Smooth muscle cell (in vitro differentiated cells): ENCODE measurements around the gene KCNK3. TPM values are rescaled to one million over a fixed set of nuclear protein-coding genes. Genes with fewer than 3 reads are reported as not detected.

Experiments used
- DNase-seq: peaks from one replicate; lab custom pipeline; 2025; ENCODE audit not compliant: unreplicated experiment; lab: John Stamatoyannopoulos, UW
- H2AFZ ChIP-seq: fragments of 200-600 bp; sonication (generic); 2 replicates; pipeline ENCODE4 v1.6.0; 2016; ENCODE audit warnings: antibody characterized with exemption, low read depth, mild to moderate bottlenecking
- H3F3A ChIP-seq: fragments of 200-600 bp; sonication (generic); 2 replicates; pipeline ENCODE4 v1.6.0; 2017; ENCODE audit warnings: antibody characterized with exemption, low read depth
- H3K27ac ChIP-seq: fragments of 200-600 bp; sonication (generic); 2 replicates; pipeline ENCODE4 v1.5.1; 2016; ENCODE audit warnings: low read depth, mild to moderate bottlenecking
- H3K27me3 ChIP-seq: fragments of 200-600 bp; sonication (generic); 2 replicates; pipeline ENCODE4 v1.6.1; 2016; ENCODE audit warnings: low read depth, mild to moderate bottlenecking
- H3K36me3 ChIP-seq: fragments of 200-600 bp; sonication (generic); 2 replicates; pipeline ENCODE4 v1.5.1; 2016; ENCODE audit warnings: low read depth
- H3K4me1 ChIP-seq: fragments of 200-600 bp; sonication (generic); 2 replicates; pipeline ENCODE4 v1.5.1; 2016; ENCODE audit warnings: low read depth
- H3K4me2 ChIP-seq: fragments of 200-600 bp; sonication (generic); 2 replicates; pipeline ENCODE4 v1.6.0; 2016; ENCODE audit warnings: mild to moderate bottlenecking
- H3K4me3 ChIP-seq: fragments of 200-600 bp; sonication (generic); 2 replicates; pipeline ENCODE4 v1.5.1; 2016; ENCODE audit warnings: mild to moderate bottlenecking
- H3K79me2 ChIP-seq: fragments of 200-600 bp; sonication (generic); 2 replicates; pipeline ENCODE4 v1.6.0; 2016; ENCODE audit warnings: low read depth, mild to moderate bottlenecking
- H3K9ac ChIP-seq: fragments of 200-600 bp; sonication (generic); 2 replicates; pipeline ENCODE4 v1.6.0; 2016; ENCODE audit warnings: low read depth
- H3K9me3 ChIP-seq: fragments of 200-600 bp; sonication (generic); replicated peaks from 2 replicates; pipeline ENCODE4 v1.5.1; 2016; ENCODE audit warnings: low read depth
- H4K20me1 ChIP-seq: fragments of 200-600 bp; sonication (generic); 2 replicates; pipeline ENCODE4 v1.6.0; 2016; ENCODE audit warnings: low read depth
- WGBS: methylation state at CpG from one replicate; pipeline ENCODE4 v1.1.7; 2016; ENCODE audit warnings: low lambda C conversion rate; 5-methylcytosine and 5-hydroxymethylcytosine counted together
- polyA plus RNA-seq: library from polyadenylated mRNA; unstranded; fragments of >200 nt; fragmentation: Nextera tagmentation; extraction: Ambion mirVana; gene quantifications from 2 replicates; pipeline ENCODE4 v1.2.1, GENCODE V29; 2016
- total RNA-seq: library from RNA; depleted of rRNA; stranded (reverse); fragments of >200 nt; gene quantifications from 2 replicates; pipeline ENCODE4 v1.2.3, GENCODE V29; 2014
- TF ChIP-seq, protein P1 (sequence below): fragments of 200-600 bp; sonication (generic); IDR thresholded peaks from 2 replicates; pipeline ENCODE4 v1.5.1; 2017; ENCODE audit warnings: borderline replicate concordance, mild to moderate bottlenecking, antibody characterized with exemption; ENCODE audit not compliant: insufficient read depth, poor library complexity, severe bottlenecking

Gene KCNK3
- total and polyA plus RNA-seq, 2 experiments from 2014 or later: 1.1 to 7.5 TPM

DNA sequence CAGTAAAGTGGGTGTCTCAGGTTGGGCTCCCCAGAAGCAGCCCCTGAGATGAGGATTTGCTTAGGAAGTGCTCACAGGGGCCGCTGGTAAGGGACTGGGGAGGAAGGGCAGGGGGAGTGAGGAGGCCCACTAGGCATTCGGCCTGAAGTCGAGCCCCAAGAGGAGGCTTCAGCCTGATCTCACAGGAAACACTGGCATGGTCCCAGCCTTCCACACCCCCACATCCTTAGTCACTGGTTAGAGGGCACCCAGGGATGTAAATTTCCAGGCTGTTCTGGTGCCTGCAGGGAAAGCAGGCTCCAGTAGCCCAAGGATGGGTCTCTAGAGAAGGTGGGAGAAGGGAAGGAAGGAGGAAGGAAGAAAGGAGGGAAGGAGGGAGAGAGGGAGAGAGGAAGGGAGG is 22.4 kb upstream of the KCNK3 start:
- Histone ChIP-seq H4K20me1 (no peaks in the 10 kb centered on the region), H3K4me3 (no peak overlapping the region), H3K79me2 (no peaks in the 10 kb centered on the region), H3K4me2 (peak overlapping the region; percentile 33), H2AFZ (no peak overlapping the region), H3K36me3 (no peaks in the 10 kb centered on the region), H3K9ac (no peak overlapping the region), H3K9me3 (no peaks in the 10 kb centered on the region), H3K27ac (peak overlapping the region; percentile 15), H3K4me1 (no peaks in the 10 kb centered on the region), H3K27me3 (no peaks in the 10 kb centered on the region), H3F3A (peaks cover 15% of the 10 kb centered on the region)
- no peak for DNase-seq
- 11% methylated on average over 3 of the region's 3 CpGs for WGBS
- TF ChIP-seq, protein P1, sequence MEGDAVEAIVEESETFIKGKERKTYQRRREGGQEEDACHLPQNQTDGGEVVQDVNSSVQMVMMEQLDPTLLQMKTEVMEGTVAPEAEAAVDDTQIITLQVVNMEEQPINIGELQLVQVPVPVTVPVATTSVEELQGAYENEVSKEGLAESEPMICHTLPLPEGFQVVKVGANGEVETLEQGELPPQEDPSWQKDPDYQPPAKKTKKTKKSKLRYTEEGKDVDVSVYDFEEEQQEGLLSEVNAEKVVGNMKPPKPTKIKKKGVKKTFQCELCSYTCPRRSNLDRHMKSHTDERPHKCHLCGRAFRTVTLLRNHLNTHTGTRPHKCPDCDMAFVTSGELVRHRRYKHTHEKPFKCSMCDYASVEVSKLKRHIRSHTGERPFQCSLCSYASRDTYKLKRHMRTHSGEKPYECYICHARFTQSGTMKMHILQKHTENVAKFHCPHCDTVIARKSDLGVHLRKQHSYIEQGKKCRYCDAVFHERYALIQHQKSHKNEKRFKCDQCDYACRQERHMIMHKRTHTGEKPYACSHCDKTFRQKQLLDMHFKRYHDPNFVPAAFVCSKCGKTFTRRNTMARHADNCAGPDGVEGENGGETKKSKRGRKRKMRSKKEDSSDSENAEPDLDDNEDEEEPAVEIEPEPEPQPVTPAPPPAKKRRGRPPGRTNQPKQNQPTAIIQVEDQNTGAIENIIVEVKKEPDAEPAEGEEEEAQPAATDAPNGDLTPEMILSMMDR: no peak

DNA sequence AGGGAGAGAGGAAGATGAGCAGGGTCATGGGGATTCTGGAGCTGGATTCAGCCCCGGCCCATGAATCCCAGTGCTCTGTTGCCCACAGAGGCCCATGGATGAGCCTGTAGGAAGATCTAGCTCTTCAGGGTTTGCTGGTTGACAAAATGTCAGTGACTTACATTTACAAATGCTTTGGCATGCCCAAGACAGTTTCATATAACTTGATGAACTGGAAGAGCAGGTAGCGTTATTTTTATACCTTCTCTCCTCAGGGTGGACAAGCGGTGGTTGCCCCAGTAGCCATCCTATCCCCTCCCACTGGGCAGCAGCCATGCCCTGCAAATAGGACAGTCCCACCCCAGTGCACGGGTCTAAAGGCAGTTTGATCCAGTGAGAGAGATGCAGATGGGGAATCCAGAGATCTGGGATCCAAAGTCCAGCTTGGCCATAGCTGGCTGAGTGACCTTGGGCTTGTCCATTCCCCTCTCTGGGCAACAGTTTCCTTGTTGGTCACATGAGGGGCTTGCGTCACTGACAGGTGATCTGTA is 21.5 kb upstream of the KCNK3 start:
- Histone ChIP-seq H3K36me3 (no peaks in the 10 kb centered on the region), H3K4me3 (no peak overlapping the region), H3K79me2 (no peaks in the 10 kb centered on the region), H3K4me1 (no peaks in the 10 kb centered on the region), H3K4me2 (no peak overlapping the region), H2AFZ (no peak overlapping the region), H3K9ac (no peak overlapping the region), H3F3A (peaks cover 15% of the 10 kb centered on the region), H4K20me1 (no peaks in the 10 kb centered on the region), H3K9me3 (no peaks in the 10 kb centered on the region), H3K27ac (no peak overlapping the region), H3K27me3 (no peaks in the 10 kb centered on the region)
- TF ChIP-seq, protein P1: no peak
- WGBS: 91% methylated on average over 5 of the region's 5 CpGs
- DNase-seq: no peak

DNA sequence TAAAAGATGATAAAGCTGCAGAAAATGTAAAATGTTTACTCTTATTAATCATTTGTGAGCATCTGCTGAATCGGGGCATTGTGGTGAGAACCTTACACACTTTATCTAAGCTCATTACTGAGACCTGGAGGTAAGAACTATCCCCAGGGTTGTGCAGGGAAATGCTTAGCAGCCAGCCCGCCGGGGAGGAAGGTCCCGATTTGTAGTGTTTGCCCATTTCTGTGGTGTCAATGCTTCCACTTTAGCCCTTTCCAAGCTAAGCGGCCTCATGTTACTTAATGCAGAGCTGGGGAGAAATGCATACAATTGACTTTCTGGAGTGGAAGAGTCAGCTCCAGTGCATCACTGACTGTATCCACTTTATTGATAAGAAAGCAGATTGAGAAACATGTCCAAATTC is 20.8 kb upstream of the KCNK3 start:
- Histone ChIP-seq H2AFZ (no peak overlapping the region), H3K9me3 (no peaks in the 10 kb centered on the region), H4K20me1 (no peaks in the 10 kb centered on the region), H3K36me3 (no peaks in the 10 kb centered on the region), H3K9ac (no peak overlapping the region), H3K4me3 (no peak overlapping the region), H3K4me2 (no peak overlapping the region), H3K27me3 (no peaks in the 10 kb centered on the region), H3K4me1 (no peaks in the 10 kb centered on the region), H3K79me2 (no peaks in the 10 kb centered on the region), H3K27ac (no peak overlapping the region), H3F3A (peaks cover 15% of the 10 kb centered on the region)
- DNase-seq: no peak
- TF ChIP-seq, protein P1: no peak
- 89% methylated on average over 5 of the region's 5 CpGs for WGBS

DNA sequence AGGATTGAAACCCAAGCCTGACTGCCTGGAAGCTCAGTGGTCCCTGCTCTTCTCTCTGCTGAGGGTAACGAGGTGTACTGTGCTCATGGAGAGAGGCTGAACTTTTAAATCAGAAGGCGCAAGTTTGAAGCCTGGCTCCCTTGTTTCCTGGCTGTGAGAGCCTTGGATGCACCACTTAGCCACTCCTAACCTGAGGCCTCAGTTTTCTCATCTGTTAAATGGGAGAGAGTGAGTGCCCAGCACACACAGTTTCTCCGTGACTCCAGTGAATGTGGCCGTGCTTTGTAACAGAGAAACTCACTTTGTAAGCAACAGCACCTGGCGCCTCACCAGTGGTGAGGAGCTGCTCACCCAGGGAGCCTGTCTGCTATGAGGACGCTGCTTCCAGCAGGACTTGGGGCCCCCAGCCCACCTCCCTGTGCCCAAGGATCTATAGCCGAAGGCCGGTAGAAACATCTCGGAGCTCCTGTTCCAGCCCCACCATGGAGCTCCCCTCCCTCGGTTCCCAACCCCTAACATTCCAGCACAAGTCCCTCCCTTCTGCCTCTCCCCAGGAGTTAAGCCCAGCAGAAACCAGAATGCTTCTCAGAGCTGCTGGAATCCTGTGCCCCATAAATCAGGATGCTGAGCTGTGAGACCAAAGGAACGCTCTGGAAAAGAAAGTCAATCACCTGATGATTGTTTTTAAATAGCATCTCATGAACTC is 20.3 kb upstream of the KCNK3 start:
- 82% methylated on average over 11 of the region's 11 CpGs for WGBS
- Histone ChIP-seq H2AFZ (no peak overlapping the region), H4K20me1 (no peaks in the 10 kb centered on the region)

More for the DNA sequence above, 20.3 kb upstream of the KCNK3 start:
- H3K9me3 ChIP-seq: no peaks in the 10 kb centered on the region
- no peaks in the 10 kb centered on the region for H3K36me3 ChIP-seq
- no peak overlapping the region for H3K4me3 ChIP-seq
- H3K27ac ChIP-seq: no peak overlapping the region
- DNase-seq: no peak
- H3K9ac ChIP-seq: no peak overlapping the region
- peaks cover 10% of the 10 kb centered on the region for H3F3A ChIP-seq
- no peaks in the 10 kb centered on the region for H3K79me2 ChIP-seq
- H3K27me3 ChIP-seq: no peaks in the 10 kb centered on the region
- no peak overlapping the region for H3K4me2 ChIP-seq
- TF ChIP-seq, protein P1: no peak
- no peaks in the 10 kb centered on the region for H3K4me1 ChIP-seq
